HEK293T (cell line): ENCODE results near the gene KIF19.
"Not testable (repeated sequence)": the region's sequence is repeated elsewhere in the genome, so short reads cannot be mapped to it uniquely, and the experiment has no call there.

Experiments used
- CTCF ChIA-PET: fragments of 350-600 bp; formaldehyde crosslinking; extraction: SDS; loops from one replicate; lab custom pipeline; 2021; ENCODE audit warnings: antibody characterized with exemption, inconsistent platforms; lab: Yijun Ruan, JAX
- POLR2A ChIA-PET: fragments of 350-600 bp; formaldehyde crosslinking; extraction: SDS; loops from one replicate; lab custom pipeline; 2020; ENCODE audit warnings: antibody characterized with exemption, inconsistent platforms; lab: Yijun Ruan, JAX
- DNase-seq: peaks from one replicate; pipeline ENCODE4 v3.0.0; 2012; ENCODE audit warnings: mixed read lengths; ENCODE audit errors: extremely low spot score
- ARNT ChIP-seq: fragments of 450-650 bp; IDR thresholded peaks from 2 replicates; pipeline ENCODE4 v1.6.1; 2017; ENCODE audit warnings: mild to moderate bottlenecking
- BHLHE40 ChIP-seq: fragments of 450-650 bp; IDR thresholded peaks from 2 replicates; pipeline ENCODE4 v1.6.1; 2016; ENCODE audit warnings: mild to moderate bottlenecking, moderate library complexity, borderline replicate concordance
- CTBP1 ChIP-seq: fragments of 450-650 bp; IDR thresholded peaks from 2 replicates; pipeline ENCODE4 v1.6.1; 2016; ENCODE audit warnings: borderline replicate concordance
- ELF4 ChIP-seq: fragments of 450-650 bp; IDR thresholded peaks from 2 replicates; pipeline ENCODE4 v1.6.1; 2017; ENCODE audit warnings: antibody characterized with exemption
- FOXA1 ChIP-seq: fragments of 450-650 bp; IDR thresholded peaks from 2 replicates; pipeline ENCODE4 v1.6.1; 2016; ENCODE audit warnings: mild to moderate bottlenecking
- FOXK2 ChIP-seq: fragments of 450-650 bp; IDR thresholded peaks from 2 replicates; pipeline ENCODE4 v1.6.1; 2016; ENCODE audit warnings: mild to moderate bottlenecking
- FOXM1 ChIP-seq: fragments of 450-650 bp; IDR thresholded peaks from 2 replicates; pipeline ENCODE4 v1.6.1; 2017; ENCODE audit warnings: mild to moderate bottlenecking, borderline replicate concordance
- HDGF ChIP-seq: fragments of 450-650 bp; IDR thresholded peaks from 2 replicates; pipeline ENCODE4 v1.6.1; 2017; ENCODE audit warnings: antibody characterized with exemption, borderline replicate concordance
- L3MBTL2 ChIP-seq: fragments of 450-650 bp; conservative IDR thresholded peaks from 2 replicates; pipeline ENCODE4 v1.6.1; 2016; ENCODE audit warnings: mild to moderate bottlenecking
- LEF1 ChIP-seq: fragments of 450-650 bp; IDR thresholded peaks from 2 replicates; pipeline ENCODE4 v1.6.1; 2017; ENCODE audit warnings: mild to moderate bottlenecking, borderline replicate concordance
- NFRKB ChIP-seq: fragments of 450-650 bp; IDR thresholded peaks from 2 replicates; pipeline ENCODE4 v1.6.1; 2016; ENCODE audit warnings: mild to moderate bottlenecking, moderate library complexity
- SP1 ChIP-seq: fragments of 450-650 bp; IDR thresholded peaks from 2 replicates; pipeline ENCODE4 v1.6.1; 2017
- SUZ12 ChIP-seq: fragments of 450-650 bp; IDR thresholded peaks from 2 replicates; pipeline ENCODE4 v1.6.1; 2016; ENCODE audit warnings: mild to moderate bottlenecking
- TARDBP ChIP-seq: fragments of 450-650 bp; IDR thresholded peaks from 2 replicates; pipeline ENCODE4 v1.6.1; 2016
- ZNF384 ChIP-seq: fragments of 450-650 bp; IDR thresholded peaks from 2 replicates; pipeline ENCODE4 v1.6.1; 2016
- TF ChIP-seq, protein P1 (sequence below): fragments of 450-650 bp; IDR thresholded peaks from 2 replicates; pipeline ENCODE4 v1.6.1; 2016

Gene KIF19, protein sequence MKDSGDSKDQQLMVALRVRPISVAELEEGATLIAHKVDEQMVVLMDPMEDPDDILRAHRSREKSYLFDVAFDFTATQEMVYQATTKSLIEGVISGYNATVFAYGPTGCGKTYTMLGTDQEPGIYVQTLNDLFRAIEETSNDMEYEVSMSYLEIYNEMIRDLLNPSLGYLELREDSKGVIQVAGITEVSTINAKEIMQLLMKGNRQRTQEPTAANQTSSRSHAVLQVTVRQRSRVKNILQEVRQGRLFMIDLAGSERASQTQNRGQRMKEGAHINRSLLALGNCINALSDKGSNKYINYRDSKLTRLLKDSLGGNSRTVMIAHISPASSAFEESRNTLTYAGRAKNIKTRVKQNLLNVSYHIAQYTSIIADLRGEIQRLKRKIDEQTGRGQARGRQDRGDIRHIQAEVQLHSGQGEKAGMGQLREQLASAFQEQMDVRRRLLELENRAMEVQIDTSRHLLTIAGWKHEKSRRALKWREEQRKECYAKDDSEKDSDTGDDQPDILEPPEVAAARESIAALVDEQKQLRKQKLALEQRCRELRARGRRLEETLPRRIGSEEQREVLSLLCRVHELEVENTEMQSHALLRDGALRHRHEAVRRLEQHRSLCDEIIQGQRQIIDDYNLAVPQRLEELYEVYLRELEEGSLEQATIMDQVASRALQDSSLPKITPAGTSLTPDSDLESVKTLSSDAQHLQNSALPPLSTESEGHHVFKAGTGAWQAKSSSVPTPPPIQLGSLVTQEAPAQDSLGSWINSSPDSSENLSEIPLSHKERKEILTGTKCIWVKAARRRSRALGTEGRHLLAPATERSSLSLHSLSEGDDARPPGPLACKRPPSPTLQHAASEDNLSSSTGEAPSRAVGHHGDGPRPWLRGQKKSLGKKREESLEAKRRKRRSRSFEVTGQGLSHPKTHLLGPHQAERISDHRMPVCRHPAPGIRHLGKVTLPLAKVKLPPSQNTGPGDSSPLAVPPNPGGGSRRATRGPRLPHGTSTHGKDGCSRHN

DNA sequence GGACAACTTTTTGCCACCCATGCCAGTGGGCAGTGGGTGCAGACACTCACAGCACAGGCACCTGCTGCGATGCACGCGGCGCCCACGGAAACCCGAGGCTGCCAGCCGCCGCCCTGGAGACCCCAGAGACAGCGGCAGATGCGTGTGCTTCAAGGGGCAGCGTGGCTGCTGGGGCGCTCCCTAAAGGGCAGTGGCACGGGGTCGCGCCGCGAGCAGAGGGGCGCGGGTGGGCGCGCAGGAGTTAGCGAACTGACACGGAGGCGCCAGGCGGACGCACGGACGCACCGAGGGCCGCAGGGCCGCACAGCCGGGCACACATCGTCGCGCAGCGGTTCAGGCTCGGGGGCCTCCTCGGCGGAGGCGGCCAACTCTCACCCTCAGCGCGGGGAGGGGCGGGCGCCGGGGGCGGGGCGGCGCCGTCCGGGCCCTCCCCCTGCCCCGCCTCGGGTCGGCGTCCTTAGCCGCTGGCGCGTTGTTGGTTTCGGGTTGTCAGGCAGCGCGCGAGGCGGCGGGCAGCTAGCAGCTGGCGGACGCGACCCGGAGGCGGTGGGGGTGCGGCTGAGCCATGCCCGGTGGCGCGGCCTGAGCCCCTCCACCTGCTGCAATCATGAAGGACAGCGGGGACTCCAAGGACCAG lies at the start of gene KIF19:
Gene KIF19, plus strand, starts transcription at position 484 of the 637 bp plus-strand sequence. Its CDS starts 124 bp downstream, at position 608.
- ChIA-PET CTCF (no interaction called here), POLR2A (no interaction called here)
- TF ChIP-seq HDGF (no peak), SUZ12 (no peak), SP1 (no peak), ARNT (no peak), NFRKB (no peak), CTBP1 (no peak), FOXM1 (no peak), LEF1 (no peak), TARDBP (no peak), BHLHE40 (no peak), FOXK2 (no peak), L3MBTL2 (no peak), ELF4 (no peak), ZNF384 (no peak), FOXA1 (no peak)
- TF ChIP-seq, protein P1, sequence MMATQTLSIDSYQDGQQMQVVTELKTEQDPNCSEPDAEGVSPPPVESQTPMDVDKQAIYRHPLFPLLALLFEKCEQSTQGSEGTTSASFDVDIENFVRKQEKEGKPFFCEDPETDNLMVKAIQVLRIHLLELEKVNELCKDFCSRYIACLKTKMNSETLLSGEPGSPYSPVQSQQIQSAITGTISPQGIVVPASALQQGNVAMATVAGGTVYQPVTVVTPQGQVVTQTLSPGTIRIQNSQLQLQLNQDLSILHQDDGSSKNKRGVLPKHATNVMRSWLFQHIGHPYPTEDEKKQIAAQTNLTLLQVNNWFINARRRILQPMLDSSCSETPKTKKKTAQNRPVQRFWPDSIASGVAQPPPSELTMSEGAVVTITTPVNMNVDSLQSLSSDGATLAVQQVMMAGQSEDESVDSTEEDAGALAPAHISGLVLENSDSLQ, result no peak
- no peak for DNase-seq

DNA sequence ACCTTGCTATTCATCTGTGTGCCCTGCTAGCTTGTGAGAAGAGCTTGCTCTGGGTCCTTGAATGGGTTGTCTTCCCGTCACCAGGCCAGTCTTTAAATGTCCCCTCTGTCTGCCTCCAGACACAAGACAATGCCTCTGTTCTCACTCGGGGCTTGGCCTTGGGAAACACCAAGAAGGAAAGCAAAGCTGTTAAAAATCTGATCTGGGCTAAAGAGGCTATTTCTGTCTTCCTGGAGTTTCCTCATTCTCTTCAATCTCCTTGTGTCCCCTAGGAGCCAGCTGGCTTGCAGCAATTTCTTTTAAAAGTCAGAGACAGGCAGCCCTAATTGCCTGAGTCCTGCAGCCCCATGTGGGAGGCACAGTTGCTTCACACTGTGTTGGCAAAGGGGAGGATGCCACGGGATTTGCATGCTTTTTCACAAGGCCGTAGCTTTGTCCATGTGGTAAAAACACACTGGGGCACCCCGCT lies 49.5 kb upstream of the KIF19 start:
- DNase-seq, result no peak
- ChIA-PET POLR2A (interaction anchor here (1.2 kb wide), 1 partner anchor 73 kb away, joined by 3 read pairs; no protein-coding TSS in a partner anchor), CTCF (no interaction called here)
- TF ChIP-seq LEF1 (no peak), ELF4 (no peak), FOXK2 (no peak), FOXA1 (no peak), ARNT (no peak), FOXM1 (no peak), CTBP1 (no peak), SP1 (no peak)
- TF ChIP-seq, protein P1, result no peak

DNA sequence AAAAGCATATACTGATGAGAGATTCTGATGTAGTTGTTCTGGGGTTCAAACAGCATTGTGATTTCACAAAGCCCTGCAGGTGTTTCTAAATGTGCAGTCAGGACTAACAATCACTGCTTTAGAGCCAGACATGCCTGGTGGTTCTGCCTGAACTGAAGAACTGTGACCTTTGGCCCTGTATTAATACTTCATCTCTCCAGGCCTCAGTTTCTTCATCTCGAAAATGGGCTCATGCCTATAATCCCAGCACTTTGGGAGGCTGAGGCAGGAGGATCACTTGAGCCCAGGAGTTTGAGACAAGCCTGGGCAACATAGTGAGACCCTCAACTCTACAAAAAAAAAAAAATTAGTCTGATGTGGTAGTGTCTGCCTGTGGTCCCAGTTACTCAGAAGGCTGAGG lies 48.1 kb upstream of the KIF19 start:
- ChIA-PET POLR2A (no interaction called here), CTCF (no interaction called here)
- no peak for DNase-seq
- no peak for TF ChIP-seq L3MBTL2
- TF ChIP-seq SP1, result no peak
- TF ChIP-seq FOXA1, result no peak
- no peak for TF ChIP-seq CTBP1
- no peak for TF ChIP-seq TARDBP

DNA sequence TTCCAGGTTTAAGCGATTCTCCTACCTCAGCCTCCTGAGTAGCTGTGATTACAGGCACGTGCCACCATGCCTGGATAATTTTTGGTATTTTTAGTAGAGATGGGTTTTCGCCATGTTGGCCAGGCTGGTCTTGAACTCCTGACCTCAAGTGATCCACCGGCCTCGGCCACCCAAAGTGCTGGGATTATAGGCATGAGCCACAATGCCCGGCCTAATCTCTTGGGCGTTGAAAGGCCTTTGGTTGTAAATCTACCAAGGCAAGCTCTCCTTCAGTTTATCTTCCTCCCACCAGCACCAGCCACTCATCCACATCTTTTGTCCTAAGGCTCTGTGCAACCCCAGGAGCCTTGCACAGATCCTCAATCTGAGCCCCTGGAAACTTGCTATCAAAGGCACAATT lies 46.4 kb upstream of the KIF19 start:
- CTCF ChIA-PET, result interaction anchor here (0.6 to 0.7 kb wide), 2 partner anchors 205 to 220 kb away, joined by 3 to 10 read pairs; no protein-coding TSS in a partner anchor
- DNase-seq, POLR2A ChIA-PET: not testable (repeated sequence)

DNA sequence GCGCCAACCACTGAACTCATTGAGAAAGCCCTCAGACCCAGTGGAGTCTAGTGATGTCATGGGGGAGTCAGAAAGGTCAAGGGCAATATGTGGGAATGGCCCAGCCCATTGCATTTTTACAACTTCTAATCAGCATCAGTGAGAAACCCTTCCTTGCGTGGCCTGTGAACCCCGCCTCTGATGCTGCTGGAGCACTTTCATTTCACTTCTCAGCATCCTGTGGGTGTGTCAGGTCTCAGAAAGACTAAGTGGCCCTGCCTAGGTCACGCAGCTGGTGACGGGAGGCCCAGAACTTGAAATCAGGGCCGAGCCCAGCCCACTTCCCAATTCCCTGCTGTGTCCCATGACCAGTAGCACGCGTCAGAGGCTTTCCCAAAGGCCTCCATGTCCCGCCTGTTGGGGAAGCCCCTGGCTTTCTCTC lies 45.9 kb upstream of the KIF19 start:
- CTCF ChIA-PET, result interaction anchor here (0.6 to 0.7 kb wide), 2 partner anchors 205 to 220 kb away, joined by 3 to 10 read pairs; no protein-coding TSS in a partner anchor
- no peak for TF ChIP-seq FOXA1
- TF ChIP-seq SUZ12, result no peak
- TF ChIP-seq SP1, result no peak
- TF ChIP-seq FOXK2, result no peak
- TF ChIP-seq L3MBTL2, result no peak
- no peak for TF ChIP-seq CTBP1
- TF ChIP-seq HDGF, result no peak
- TF ChIP-seq ZNF384, result no peak
- no peak for TF ChIP-seq LEF1
- TF ChIP-seq, protein P1, result no peak
- no peak for TF ChIP-seq NFRKB
- no peak for TF ChIP-seq BHLHE40
- TF ChIP-seq ARNT, result no peak
- no peak for TF ChIP-seq ELF4
- TF ChIP-seq TARDBP, result no peak
- TF ChIP-seq FOXM1, result no peak
- POLR2A ChIA-PET, result no interaction called here
- DNase-seq, result no peak
